ENCODE results near the gene SMYD5.

SMYD5 gene

DNA sequence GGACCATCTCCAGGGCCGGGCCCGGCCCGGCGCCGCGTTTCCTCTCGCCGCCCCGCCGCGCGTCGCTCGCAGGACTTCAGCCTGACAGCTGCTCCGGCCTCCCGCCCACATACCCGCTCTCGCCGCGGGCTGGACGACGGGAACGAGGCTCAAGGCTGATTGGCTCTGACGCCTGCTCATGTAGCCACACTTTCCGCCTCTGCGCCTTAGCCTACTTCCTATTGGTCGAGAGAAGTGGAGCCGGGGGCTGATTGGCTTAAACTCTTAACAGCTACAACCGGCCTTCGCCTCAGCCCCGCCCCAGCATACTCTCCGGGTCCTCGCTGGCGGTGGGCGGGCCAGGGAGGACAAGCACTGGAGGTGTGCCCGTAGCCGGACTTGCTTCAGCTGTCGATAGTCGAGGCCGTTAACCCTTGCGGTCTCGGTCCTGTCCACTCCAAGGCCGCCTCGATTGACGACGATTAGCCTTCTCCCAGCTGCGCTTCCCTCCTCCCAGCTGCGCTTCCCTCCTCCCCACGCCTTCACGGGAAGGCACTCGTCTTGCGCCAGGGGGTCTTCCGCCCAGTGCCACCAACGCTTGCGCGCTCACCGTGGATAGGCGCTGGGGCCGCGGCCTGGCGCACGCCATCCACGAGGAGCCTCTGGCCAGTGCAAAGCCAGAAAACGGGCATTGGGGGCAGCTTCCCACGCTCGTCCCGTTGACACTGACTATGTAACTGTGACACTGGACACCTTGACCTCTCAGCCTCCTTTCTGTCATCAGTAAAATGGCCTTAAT is 19.3 kb downstream of the SMYD5 start, which contains the start of gene PRADC1:
PRADC1 (minus strand) TSS at position 86 of the 778 bp plus-strand sequence; CDS start at position 7, 79 bp downstream.
- peak; percentile 98 to 100 (median 99) for DNase-seq
- intact Hi-C loops (cut with DNase I), result loop anchor here (10.0 kb wide), 1 partner anchor 159 kb away; the partner anchor contains the start of gene SFXN5

- DNase-seq, result peak; percentile 90 to 98 (median 95)
- intact Hi-C loops (cut with DNase I), result loop anchor here (10.0 kb wide), 1 partner anchor 159 kb away; the partner anchor contains the start of gene SFXN5
These were observed 20.1 kb downstream of the SMYD5 start, which contains the start of gene CCT7 for GRCh38 chr2:73233932-73234832. CCT7 (plus strand) TSS chr2:73234308; CDS start chr2:73234379, 71 bp downstream.

DNA sequence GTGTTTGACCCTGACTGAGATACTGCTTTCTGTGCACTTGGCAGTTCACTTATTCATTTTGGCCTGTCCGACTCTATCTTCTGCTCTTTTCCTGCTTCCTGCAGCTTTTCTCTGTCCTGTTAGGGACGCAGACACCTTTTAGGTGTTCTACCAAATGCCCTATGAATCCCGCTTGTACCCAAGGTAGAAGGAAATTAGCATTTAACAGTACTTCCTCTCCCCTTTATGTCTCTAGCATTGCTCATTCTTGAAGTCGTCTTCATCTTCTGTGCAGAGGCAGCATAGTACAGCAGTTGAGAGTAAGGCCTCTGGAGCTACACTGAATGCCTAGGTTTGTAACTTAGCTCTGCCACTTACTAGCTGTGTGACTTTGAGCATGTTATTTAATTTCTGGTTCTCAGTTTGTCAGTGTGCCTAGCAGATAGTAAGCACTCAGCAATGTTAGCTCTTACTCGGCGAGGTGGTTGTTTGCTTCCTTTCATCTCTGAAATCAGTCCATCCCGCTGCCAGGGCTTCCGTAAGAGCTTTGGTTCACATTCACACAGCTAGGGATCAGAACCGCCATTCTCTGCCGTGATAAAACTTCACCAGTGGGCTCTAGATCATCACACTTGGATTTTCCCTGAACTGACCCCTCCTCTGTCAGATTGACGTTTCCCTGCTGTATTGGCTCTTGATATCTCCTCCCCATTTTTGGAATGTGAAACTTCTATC is 21.4 kb downstream of the SMYD5 start:
- DNase-seq, result no peak
- intact Hi-C loops (cut with DNase I), result loop anchor here (10.0 kb wide), 1 partner anchor 161 kb away; the partner anchor contains the start of gene SFXN5

- intact Hi-C loops (cut with DNase I), result loop anchor here (10.0 kb wide), 1 partner anchor 162 kb away; the partner anchor contains the start of gene SFXN5
- DNase-seq, result no peak
These were observed 23.1 kb downstream of the SMYD5 start for GRCh38 chr2:73237168-73237567.

DNA sequence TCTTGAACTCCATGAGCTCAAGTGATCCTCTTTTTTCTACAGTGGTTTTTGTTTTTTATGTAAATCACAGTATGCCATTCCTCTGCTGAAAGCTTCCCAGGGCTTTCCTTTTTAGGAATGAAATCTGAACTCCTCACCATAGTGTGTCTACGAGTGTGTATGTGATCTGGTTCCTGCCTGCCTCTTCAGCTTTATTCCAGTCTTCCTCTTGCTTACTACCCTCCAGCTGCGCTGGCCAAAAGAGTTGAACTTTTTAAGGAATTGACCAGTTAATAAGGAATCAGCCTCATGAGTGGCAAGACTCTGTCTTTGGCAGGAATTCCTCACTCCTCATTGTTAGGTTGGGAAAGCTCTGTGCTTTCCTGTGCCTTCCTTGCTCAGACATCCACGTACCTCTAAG is 24.1 kb downstream of the SMYD5 start:
- intact Hi-C loops (cut with DNase I), result loop anchor here (10.0 kb wide), 1 partner anchor 163 kb away; the partner anchor contains the start of gene SFXN5
- no peak for DNase-seq

DNA sequence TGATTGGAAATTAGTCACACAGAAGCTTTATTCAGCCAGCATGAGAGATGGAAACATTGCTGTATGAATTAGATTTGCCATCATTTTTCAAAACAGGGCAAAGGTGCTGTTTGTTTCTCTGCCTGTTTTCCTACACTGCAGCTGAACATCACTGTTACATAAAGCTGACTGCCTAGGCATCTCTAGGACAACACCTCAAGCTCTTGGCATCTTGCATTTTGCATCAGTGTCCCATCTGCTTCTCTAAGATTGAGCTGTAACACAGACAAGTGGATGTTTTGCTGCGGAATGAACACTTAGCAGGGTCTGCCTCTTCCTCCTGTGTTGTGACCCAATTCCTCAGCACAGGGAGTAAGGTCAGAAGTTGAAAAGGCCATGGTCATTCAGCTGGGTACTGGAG is 24.9 kb downstream of the SMYD5 start:
- intact Hi-C loops (cut with DNase I), result loop anchor here (10.0 kb wide), 1 partner anchor 164 kb away; the partner anchor contains the start of gene SFXN5
- no peak for DNase-seq

DNA sequence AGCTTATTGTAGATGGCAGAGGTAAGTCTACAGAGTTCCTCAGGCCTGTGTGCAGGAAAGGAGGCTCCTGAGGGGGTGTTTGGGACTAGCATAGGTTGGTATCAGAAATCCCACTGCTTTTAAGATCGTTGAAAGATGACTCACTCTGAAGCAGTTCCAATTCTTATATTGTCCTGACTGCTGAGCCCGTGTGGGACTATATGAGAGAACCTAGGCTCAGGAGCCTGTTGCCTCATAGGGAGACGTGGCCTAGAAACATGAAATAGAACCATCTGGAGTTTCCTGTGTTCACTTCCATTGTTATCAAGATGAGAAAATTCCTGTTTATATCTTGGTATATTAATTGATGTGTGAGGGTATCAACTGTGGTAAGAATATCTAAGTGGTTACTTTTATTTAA is 25.7 kb downstream of the SMYD5 start:
- DNase-seq, result no peak

GRCh38 chr2:73243884-73244570 is 30.0 kb downstream of the SMYD5 start:
- no peak for DNase-seq
- intact Hi-C loops (cut with DNase I), result no loop called here

More for the DNA sequence above, 25.7 kb downstream of the SMYD5 start:
- intact Hi-C loops (cut with DNase I), result loop anchor here (10.0 kb wide), 1 partner anchor 165 kb away; the partner anchor contains the start of gene SFXN5

DNA sequence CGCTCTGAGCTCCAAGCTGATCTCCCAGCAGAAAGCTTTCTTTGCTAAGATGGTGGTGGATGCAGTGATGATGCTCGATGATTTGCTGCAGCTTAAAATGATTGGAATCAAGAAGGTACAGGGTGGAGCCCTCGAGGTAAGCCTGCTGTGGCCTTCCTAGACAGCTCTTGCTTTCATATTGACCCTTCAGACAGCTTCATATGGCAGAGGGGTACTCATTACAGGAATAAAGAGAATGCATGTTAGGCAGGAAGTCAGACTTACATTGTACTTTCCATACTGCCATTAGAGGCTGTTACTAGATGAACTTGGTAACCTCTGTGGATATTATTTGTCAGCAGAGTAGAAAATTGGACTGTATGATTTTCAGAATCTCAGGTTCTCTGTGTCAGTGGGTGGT is 30.5 kb downstream of the SMYD5 start:
- no peak for DNase-seq
- intact Hi-C loops (cut with DNase I), result no loop called here

DNA sequence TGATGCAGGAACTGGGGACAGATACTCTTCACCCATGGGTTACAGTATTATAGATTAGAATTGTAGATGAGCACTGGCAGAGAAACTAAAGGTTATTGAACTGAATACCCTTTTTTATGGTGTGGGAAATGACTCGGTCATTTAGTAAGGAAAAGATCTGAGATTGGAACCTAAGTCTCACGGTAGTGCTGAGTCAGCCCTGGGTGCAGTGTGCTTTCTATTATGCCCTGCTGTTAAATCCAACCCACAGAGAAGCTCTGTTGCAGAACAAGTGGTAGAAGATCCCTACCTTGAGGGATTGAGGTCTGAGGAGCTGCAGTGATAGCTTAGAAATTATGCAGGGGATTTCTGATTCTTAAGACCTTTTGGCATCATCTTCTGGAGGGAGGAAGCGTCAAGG is 32.8 kb downstream of the SMYD5 start:
- peak in 10 of 42 donors; percentile 22 to 61 (median 42) for DNase-seq
- intact Hi-C loops (cut with DNase I), result no loop called here

GRCh38 chr2:73249636-73250035 is 35.6 kb downstream of the SMYD5 start:
- DNase-seq, result no peak
- intact Hi-C loops (cut with DNase I), result no loop called here

DNA sequence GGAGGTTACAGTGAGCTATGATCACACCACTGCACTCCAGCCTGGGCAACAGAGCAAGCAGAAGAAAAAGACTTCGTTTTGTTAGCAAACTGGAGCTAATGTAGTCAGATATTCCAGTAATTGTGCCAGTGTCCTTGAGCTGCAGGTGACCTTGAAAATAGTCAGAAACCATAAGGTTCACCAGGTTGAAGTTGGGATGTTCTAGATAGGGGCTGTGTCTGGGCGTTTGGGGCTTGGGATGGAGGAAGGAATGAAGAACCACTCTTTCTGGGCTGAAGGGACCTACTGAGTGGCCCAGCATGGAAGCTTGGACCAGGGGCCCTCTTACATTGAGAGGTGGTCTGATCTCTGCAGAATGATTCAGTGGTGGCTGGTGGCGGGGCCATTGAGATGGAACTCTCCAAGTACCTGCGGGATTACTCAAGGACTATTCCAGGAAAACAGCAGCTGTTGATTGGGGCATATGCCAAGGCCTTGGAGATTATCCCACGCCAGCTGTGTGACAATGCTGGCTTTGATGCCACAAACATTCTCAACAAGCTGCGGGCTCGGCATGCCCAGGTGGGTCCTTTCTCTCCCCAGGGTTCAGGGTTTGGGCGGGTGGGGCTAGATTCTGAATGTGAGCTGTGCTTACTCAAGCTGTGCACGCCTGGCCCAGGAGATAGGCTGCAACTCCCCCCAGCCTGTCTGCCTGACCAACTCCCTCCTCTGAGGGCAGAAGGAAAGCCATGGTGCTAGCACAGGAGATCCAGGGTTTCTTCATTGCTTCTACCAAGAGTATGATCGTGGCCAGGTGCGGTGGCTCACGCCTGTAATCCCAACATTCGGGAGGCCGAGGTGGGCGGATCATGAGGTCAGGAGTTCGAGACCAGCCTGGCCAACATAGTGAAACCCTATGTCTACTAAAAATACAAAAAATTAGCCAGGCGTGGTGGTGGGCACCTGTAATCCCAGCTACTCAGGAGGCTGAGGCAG is 37.1 kb downstream of the SMYD5 start:
- intact Hi-C loops (cut with DNase I), result no loop called here
- peak in 1 of 42 donors; percentile 23 for DNase-seq

GRCh38 chr2:73252238-73253027 is 38.4 kb downstream of the SMYD5 start:
- DNase-seq, result peak in 5 of 42 donors; percentile 19 to 34 (median 28)
- intact Hi-C loops (cut with DNase I), result no loop called here

DNA sequence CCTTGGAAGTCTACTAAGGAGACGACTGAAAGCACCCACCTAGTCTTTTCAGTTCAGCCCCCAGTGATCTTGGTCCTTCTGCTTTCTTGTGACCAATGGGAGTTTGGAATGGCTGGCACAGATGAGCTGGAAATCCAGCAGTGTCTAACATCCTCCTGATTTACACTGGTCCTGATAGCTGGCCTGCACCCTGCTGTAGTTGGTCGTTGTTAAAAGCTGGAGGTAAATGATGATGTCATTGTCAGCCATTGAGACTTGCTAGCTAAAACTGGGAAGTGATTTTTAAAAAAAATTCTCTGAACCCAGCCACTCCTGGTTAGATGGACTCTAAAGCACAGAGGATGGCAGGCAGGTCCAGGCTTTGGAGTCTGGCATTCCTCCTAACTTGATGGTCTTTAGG is 39.4 kb downstream of the SMYD5 start:
- intact Hi-C loops (cut with DNase I), result no loop called here
- no peak for DNase-seq

GRCh38 chr2:73253901-73254300 is 39.9 kb downstream of the SMYD5 start:
- intact Hi-C loops (cut with DNase I), result no loop called here
- peak in 1 of 42 donors; percentile 4 for DNase-seq

- intact Hi-C loops (cut with DNase I), result no loop called here
- no peak for DNase-seq
These were observed 40.4 kb downstream of the SMYD5 start for GRCh38 chr2:73254343-73255006.
